CD4-positive, alpha-beta T cell treated with Interleukin-2 at 100 ng/mL for 4 hours (primary cell): ENCODE data around the gene ATRN.

ENCODE experiments used
- DNase-seq: peaks from one replicate; pipeline ENCODE4 v3.0.0-alpha.2; 2020; ENCODE audit warnings: low spot score

Gene ATRN

GRCh38 chr20:3628502-3629314, 157.9 kb downstream of the ATRN start:
- no peak for DNase-seq

GRCh38 chr20:3629893-3630292, 159.1 kb downstream of the ATRN start:
- no peak for DNase-seq

GRCh38 chr20:3630429-3630828, 159.6 kb downstream of the ATRN start:
- DNase-seq: no peak

GRCh38 chr20:3631534-3631933, 160.7 kb downstream of the ATRN start:
- DNase-seq: no peak

GRCh38 chr20:3632311-3633004, 161.6 kb downstream of the ATRN start:
- no peak for DNase-seq

GRCh38 chr20:3633913-3634478, 163.2 kb downstream of the ATRN start:
- no peak for DNase-seq

- no peak for DNase-seq
Measured at GRCh38 chr20:3635346-3635745, 164.5 kb downstream of the ATRN start.

- DNase-seq: no peak
Measured at GRCh38 chr20:3640259-3640658, 169.4 kb downstream of the ATRN start.

- DNase-seq: no peak
Measured at GRCh38 chr20:3645309-3646066, 174.7 kb downstream of the ATRN start.

- DNase-seq: no peak
Measured at GRCh38 chr20:3646067-3646440, 175.2 kb downstream of the ATRN start.

GRCh38 chr20:3646651-3647050, 175.8 kb downstream of the ATRN start:
- no peak for DNase-seq

GRCh38 chr20:3647473-3647872, 176.7 kb downstream of the ATRN start:
- DNase-seq: no peak

GRCh38 chr20:3648951-3649350, 178.1 kb downstream of the ATRN start:
- no peak for DNase-seq

- no peak for DNase-seq
Measured at GRCh38 chr20:3651204-3651962, 180.6 kb downstream of the ATRN start.

GRCh38 chr20:3652221-3652620, 181.4 kb downstream of the ATRN start:
- DNase-seq: no peak

GRCh38 chr20:3652676-3653596, 182.1 kb downstream of the ATRN start:
- no peak for DNase-seq

GRCh38 chr20:3653921-3654320, 183.1 kb downstream of the ATRN start:
- DNase-seq: no peak

- no peak for DNase-seq
Measured at GRCh38 chr20:3654326-3655130, 183.7 kb downstream of the ATRN start.

GRCh38 chr20:3655131-3655405, 184.2 kb downstream of the ATRN start:
- no peak for DNase-seq
